Hepatocyte (in vitro differentiated cells): ENCODE data around the gene WDR26.

Experiments
- CTCF ChIP-seq: fragments of 200-600 bp; sonication (generic); IDR thresholded peaks from 2 replicates; pipeline ENCODE4 v1.5.1; 2016; ENCODE audit warnings: antibody characterized with exemption, mild to moderate bottlenecking; ENCODE audit not compliant: poor library complexity
- EZH2 ChIP-seq: fragments of 200-600 bp; sonication (generic); IDR thresholded peaks from 2 replicates; pipeline ENCODE4 v1.6.1; 2016; ENCODE audit warnings: antibody characterized with exemption, mild to moderate bottlenecking, borderline replicate concordance
- EZH2phosphoT487 ChIP-seq: fragments of 200-600 bp; sonication (generic); IDR thresholded peaks from one replicate; pipeline ENCODE4 v1.6.1; 2018; ENCODE audit warnings: antibody characterized with exemption, mild to moderate bottlenecking, low read depth, moderate library complexity; ENCODE audit not compliant: unreplicated experiment, severe bottlenecking

- TF ChIP-seq CTCF: no peak
- TF ChIP-seq EZH2: no peak
- TF ChIP-seq EZH2phosphoT487: no peak
Measured at GRCh38 chr1:224373008-224373590, 61.5 kb downstream of the WDR26 start.
